GM10266 (cell line): ENCODE data around the gene LINC01488.

Experiments
- DNase-seq: peaks from one replicate; pipeline ENCODE4 v3.0.0; 2012; ENCODE audit errors: extremely low spot score
- CTCF ChIP-seq: IDR thresholded peaks from 2 replicates; pipeline ENCODE4 v1.5.1; 2012; ENCODE audit warnings: mild to moderate bottlenecking, low read depth; ENCODE audit not compliant: control insufficient read depth, insufficient read depth; ENCODE audit errors: missing control alignments

LINC01488 gene

DNA sequence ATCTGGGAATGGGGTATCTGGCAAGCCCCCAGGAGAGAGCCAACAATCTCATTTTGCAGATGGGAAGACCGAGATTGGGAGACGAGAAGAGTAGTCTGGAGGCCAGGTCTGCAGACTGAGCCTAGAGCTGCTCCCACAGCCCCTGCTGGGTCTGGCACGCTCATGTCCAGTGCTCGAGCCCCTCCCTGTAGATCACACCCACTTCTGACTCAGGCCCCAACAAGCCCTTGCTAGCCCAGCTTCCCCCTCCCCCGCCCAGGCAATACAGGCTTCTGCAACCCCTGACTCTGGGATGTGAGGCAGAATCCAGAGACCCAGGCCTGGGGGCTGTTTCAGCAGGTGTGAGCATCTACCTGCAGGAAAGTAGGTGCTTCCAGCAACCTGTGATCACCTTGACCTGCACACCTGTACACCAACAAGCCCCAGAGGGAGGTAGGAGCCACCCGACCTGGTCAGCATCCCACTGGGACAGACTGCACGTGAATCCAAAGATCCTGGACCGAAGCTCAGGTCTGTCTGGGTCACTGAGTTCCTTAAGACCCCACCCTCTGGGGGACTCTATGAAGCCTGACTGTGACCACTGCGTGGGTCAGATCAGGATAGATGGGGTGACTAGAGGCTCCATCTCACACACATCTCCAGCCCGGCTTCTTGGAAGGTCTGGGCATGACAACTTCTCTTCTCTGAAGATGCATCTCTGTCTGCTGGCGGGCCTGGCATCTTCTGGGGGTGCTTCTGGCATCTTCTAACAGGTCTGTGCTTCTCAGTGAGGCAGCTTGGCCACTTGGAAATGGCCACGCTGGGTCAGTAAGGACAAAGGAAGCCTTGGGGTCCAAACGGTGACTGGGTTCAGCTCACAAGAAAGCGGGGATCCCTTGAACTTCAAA, 29.3 kb downstream of the LINC01488 start:
- DNase-seq, result no peak
- TF ChIP-seq CTCF, result no peak

DNA sequence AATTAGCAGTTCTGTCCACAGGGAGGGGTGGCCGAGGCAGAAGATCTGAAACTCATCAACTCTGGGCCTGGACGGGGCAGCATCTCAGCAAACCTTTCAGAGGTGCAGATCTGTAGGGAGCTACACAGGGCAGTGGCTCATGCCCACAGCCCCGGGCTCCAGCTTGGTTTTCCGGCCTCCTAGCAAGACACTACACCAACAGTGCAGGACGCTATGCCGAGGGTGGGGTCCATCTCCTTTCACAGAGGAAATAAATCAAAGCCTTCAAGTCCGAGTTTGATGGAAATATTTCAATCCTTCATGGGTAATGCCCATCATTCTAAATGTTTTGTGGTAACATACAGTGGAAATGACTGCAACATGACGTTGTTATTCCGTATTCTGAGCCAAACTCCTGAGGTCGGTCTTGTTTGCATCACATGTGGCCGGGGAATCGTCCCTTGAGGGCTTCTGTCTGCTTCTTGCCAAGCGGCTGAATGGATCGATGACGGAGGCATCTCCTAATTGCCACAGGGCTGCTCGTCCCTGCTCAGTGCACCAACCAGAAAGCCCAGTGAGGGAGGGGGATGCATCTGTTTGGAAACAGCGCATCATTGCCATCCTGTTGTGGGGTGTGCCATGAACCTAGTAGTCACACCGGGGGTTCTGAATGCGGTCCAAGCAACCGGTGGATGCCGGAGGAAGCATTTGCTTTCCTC, 30.0 kb downstream of the LINC01488 start:
- DNase-seq, result no peak
- TF ChIP-seq CTCF, result no peak

DNA sequence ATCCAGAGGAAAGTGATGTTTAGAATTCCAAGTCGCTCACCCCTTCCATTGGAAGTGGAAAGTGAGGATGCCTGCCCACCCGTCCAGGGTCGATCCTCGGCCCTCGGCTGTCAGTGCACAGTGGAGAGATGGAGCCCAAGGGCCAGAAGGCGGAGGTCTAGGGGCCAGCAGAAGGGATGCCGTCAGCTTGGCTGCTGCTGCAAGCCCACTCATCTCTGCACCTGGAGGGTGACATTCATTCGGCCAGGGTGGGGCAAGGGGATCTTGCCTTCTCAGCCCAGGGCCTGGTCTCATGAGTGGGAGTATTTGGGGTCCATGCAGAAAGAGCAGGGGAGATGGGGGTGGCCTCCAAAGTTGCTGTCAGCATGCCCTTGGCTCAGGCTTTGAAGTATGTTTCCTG, 30.7 kb downstream of the LINC01488 start:
- TF ChIP-seq CTCF, result no peak
- DNase-seq, result no peak

- no peak for DNase-seq
- no peak for TF ChIP-seq CTCF
Measured at GRCh38 chr11:69512790-69513189, 31.3 kb downstream of the LINC01488 start.

DNA sequence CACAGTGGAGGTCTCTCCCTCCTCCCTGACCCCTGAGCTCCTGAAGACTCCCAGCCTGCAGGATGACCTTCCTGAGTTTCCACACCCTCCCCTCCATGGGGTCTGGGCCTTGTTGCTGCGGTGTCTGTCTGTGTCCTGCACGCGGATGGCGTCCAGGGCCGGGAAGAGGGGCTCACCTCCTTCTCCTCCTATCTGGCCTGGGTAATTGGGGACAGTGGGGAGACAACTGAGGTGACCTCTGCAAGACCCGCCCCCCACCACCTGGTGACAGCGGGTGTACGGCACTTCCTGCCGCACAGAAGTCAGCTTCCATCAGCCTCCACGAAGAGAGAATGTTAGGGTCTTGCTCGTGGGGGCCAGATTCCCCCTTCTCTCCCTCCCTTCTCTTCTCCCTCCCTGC, 31.7 kb downstream of the LINC01488 start:
- no peak for DNase-seq
- TF ChIP-seq CTCF, result no peak

DNA sequence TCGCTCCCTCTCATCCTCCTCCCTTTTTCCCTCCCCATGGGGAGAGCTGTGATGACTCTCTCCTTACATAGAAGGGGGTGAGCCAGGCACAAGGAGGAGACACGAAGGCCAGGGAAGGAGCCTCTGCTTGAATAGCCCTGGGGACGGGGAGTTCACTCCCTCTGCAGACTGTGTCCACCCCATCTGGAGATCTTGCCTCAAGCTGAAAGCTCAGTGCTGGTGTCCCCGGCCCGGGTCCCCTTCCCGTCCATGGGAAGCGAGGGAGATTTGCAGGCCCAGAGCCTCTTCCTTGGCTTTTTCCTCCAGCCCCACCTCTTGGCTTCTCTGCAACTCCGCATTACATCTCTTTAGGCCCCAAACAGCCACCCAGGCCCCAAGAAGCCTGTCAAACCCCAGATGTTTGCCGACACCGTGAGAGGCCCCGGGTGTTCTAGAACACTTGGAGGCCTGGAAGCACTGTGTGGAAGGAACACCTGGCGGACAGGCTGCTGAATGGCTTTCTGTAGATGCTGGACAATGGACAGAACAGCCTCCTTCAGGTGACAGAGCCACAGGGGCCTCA, 32.3 kb downstream of the LINC01488 start:
- TF ChIP-seq CTCF, result no peak
- DNase-seq, result no peak
